CD4-positive, alpha-beta T cell treated with Interleukin-10 for 1 hour (primary cell): ENCODE measurements around the gene THSD8.
"Not testable (repeated sequence)": the region's sequence is repeated elsewhere in the genome, so short reads cannot be mapped to it uniquely, and the experiment has no call there.

Source experiments
- DNase-seq: peaks from one replicate; pipeline ENCODE4 v3.0.0-alpha.2; 2020

The THSD8 gene

DNA sequence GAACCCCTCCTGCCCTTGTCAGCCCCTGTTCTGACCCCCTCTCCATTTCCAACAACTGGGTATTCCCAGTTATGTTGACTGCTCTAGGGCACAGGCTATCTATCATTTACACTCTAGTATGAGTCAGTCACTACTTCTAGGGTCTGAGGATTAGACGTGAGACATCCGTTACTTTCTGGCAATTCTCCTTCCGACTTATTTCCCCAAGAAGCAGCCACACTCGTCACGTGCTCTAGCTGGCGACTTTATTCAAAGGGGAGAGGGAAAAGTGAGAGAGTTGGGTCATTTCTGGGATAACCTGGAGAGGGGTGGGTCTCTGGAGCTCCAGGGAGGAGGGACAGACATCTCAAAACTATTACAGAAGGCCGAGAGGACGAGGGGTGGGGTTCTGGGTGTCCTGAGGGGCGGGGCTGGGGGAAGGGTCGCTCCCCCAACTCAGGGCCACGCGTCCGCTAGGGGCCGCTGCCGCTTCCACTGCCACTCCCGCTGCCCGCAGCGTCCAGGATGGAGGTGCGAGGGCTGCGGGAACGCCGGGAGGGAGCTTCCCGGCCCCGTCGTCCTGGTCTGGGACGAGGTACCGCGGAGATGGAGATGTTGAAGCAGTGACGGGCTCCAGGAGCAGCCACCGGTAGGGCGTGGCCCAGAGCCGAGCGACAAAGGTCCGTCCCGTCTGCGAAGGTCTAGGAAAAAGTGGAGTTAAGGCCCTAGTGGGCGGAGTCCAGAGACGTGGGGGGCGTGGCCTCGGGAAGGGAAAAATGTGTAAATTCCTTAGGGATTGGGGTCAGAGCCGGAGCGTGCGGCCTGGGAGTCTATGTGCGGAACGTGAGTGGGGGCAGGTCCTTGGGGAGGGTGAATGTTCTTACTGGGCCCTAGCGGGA is 23.6 kb downstream of the THSD8 start:
- DNase-seq = no peak

DNA sequence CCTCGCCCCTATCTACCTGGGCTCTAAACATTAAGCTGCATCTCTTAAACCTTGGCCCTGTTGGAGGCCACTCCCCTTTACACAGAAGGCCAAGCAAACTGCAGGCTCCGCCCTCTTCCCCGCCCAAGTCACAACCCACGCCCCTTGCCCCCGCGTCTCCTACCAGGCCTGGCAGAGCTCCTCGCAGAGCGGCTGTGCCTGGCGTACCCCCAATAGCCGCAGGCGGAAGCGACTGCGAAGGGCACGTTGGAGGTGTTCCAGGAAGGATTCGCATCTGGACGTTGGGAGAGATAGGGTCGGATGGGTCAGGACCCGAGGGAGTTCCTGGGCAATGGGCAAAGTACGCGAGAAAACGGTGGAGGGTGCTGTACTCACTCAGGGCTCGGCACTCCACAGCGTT is 26.6 kb downstream of the THSD8 start:
- DNase-seq = no peak

- no peak for DNase-seq
Measured at GRCh38 chr19:12833418-12833737, 31.5 kb downstream of the THSD8 start.

GRCh38 chr19:12833738-12834565 is 32.1 kb downstream of the THSD8 start:
- DNase-seq = peak; percentile 63

DNA sequence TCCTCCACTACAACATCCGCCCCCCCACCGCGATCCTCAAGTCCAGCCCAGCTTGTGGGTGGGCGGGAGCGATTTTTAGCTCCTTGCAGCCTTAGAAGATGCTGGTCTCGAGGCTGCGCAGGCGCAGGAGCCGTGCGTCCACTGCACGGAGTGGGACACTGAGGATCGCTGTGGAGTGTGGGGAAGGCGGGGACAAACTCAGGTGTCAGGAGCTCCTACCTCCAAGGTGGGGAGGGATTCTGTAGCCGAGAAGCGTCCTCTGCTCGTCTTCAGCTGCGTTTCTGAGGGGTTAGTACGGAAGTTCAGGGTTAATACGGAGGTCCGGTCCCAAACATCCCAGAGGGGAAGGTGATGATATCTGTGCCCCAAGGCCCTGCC is 32.7 kb downstream of the THSD8 start, which contains the start of gene RTBDN:
Gene RTBDN, minus strand, starts transcription at position 14 of the 378 bp plus-strand sequence. CDS start 4,600 bp downstream, outside the sequence.
- DNase-seq = no peak

DNA sequence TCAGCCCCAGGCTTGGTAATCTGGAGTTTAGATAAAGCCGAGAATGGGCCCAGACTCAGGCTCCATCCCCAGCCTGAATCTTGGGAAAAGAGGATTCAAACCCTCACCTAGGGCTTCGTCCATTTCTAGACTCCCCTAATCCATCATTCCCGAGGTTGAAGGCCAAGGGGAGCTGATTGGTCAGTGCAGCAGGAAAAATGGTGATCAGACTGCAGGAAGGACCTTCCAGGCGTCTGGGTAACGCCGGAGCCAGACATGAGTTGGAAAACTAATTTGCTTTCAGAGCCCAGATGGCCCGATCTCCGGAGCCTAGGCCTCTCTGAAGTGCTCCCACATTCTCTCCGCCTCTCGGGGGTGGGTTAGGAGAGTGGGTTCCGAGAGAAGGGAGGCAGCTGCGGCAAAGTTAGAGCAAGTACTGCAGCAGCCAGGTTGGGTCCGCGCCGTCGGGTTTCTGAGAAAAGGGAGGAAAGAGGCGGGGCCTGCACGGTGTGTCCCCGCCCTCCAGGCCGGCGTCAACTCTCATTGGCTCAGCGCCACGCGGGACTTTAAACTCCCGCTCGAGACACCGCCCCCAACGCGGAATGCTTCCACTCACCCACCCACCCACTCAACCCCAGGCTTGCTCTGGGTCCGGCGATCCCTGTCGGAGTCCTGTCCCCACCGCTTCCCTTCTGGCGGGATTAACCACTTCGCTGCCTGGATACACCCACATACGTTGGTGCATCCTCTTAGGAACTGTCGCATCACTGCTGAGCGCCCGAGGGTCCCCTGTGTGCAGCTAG is 33.3 kb downstream of the THSD8 start:
- DNase-seq = peak; percentile 37

DNA sequence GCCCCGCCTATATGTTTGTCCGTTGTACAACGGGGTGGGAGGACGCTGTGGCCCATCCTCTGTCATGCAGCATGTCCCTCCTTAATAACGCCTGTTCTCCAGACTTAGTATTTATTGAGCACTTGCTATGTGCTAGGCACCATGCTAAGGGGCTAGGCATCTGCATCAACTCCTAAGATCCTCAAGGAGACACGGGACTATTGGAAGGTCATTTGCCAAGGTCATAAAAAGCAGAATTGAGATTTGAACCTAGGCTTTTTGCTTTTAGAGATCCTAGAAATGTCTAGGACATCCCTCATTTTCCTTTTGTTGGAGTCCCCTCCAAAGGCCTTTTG is 34.6 kb downstream of the THSD8 start:
- no peak for DNase-seq

DNA sequence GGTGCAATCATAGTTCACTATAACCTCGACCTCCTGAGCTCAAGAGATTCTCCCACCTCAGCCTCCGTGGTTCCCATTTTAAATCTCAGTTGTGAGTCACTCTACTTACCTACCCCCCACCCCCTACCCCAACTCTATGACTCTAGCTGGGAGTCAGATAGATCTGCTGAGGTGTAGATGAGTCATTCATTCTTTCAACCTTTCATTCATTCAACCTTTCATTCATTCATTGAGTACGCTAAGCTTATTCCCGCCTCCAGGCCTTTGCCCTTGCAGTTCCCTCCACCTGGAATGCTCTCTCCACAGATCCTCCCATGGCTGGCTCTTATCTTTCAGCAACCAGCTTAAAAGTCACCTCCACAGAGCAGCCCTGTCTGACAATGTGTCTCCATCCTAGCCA is 35.4 kb downstream of the THSD8 start:
- no peak for DNase-seq

- peak; percentile 52 for DNase-seq
Measured at GRCh38 chr19:12838182-12838885, 36.5 kb downstream of the THSD8 start, which contains the start of gene MAST1. Gene MAST1 (plus strand): TSS chr19:12838515. CDS start chr19:12838573, 58 bp downstream.

GRCh38 chr19:12838886-12839756 is 37.3 kb downstream of the THSD8 start:
- DNase-seq = peak; percentile 33

DNA sequence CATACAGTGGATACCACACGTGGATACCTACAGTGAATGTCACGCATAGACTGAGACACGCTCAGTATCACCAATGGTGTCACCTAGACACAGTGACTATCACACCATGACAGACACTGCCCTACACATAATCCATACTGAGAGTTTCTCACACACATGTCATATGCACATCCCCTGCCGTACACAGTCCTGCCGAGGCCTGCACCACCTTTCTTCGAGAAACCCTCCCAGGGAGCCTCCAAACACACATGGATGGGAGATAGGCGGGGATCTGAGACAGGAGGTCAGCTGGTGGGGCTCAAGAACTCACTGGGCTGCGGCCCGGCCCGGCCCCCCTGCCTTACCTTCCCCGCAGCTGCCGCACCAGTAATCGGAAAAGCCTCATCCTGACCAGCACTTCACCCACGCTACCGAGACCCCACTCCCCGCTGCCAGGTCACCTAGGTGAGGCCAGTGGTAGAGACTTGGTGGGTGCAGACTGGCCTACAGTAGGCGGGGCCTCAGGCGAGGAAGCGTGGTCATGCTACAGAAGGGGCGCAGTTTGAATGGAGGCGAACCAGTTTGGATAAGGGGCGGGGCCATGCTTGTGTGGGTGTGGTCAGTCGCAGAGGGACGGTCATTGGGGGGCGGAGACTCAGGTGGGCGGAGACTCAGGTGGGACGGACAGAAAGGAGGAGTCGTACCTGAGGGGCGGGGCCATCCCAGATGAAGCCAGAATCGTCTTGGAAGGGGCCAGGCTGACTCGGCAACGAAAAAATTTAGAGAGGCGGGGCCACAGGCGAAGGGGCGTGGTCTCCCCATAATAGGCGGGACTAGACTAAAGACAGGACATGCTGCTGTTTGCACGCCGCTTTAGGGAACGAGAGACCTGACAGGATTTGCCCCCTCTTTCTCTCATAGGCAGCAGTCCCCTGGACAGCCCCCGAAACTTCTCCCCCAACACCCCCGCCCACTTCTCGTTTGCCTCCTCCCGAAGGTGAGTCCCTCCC is 38.5 kb downstream of the THSD8 start:
- peak; percentile 48 for DNase-seq

DNA sequence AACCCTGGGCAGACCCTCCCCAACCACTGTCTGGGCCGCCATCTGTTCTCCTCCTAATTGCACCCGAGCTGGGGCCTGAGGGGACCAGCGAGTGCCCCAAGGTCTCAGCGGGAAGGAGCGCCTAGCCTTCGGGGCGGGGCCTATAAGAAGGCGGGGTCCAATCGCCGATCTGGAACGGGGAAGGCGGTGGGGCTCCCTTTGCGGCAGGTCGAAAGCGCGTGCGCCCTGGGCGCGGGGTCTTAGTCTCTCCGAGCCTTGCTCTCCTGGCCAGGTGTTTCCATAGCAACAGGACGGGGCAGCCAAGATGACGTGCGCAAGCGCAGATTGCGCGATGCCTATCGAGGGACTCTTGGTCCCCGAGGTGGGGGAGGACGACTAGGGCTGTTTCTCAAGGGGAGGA is 39.2 kb downstream of the THSD8 start:
- DNase-seq = no peak

GRCh38 chr19:12842511-12842910 is 40.6 kb downstream of the THSD8 start:
- no peak for DNase-seq

DNA sequence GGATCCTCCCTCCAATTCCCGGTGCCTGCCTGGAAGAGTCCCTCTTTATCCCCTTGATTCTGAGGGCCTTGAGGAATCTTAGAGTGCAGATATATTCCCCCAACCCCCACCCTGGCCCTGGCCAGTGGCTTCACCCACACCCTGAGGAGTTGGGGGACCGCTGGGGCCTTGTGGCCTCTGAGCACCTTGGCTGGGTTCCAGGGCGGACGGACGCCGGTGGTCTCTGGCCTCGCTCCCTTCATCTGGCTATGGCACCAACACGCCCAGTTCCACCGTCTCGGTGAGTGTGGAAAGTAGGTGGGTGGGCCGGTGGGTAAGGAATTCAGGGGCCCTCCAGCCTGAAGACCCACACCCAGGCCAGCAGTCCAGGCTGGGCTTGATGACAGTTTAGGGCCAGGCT is 41.5 kb downstream of the THSD8 start:
- no peak for DNase-seq

GRCh38 chr19:12843999-12844732 is 42.3 kb downstream of the THSD8 start:
- no peak for DNase-seq

GRCh38 chr19:12846613-12847012 is 44.7 kb downstream of the THSD8 start:
- DNase-seq = not testable (repeated sequence)

DNA sequence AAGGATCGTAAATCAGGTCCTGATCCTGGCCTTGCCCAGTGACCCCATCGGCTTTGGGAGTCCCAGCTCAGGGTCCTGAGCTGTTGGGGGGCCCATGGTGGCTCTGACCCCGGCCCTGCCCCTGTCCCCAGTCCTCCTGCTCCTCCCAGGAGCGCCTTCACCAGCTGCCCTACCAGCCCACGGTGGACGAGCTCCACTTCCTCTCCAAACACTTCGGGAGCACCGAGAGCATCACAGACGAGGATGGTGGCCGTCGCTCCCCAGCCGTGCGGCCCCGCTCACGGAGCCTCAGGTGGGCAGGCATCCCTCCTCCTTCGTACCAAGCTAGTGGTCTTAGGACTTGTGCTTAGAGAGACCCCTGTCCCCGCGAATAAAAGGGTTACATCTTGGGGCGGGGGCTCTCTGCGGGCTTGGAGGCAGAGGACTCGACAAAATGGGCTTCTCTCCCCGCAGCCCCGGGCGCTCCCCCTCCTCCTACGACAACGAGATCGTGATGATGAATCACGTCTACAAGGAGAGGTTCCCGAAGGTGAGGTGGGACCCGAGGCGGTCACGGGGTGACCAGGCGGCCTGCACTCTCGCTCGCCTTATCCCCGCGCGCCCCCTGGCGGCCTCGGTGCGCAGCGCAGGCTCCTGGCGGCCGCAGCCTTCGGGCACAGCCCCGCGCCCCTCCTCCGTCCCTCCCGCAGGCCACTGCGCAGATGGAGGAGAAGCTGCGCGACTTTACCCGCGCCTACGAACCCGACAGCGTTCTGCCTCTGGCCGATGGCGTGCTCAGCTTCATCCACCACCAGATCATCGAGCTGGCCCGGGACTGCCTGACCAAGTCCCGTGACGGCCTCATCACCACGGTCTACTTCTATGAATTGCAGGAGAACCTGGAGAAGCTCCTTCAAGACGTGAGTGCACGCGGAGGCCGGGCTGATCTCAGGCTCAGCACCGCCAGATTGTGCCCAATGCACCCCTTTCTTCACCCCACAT is 45.6 kb downstream of the THSD8 start:
- DNase-seq = peak; percentile 82
